MM.1S (cell line): ENCODE results near the gene UXS1.

Source experiments
- CTCF ChIP-seq: fragments of 300-600 bp; sonication (generic); IDR thresholded peaks from 2 replicates; pipeline ENCODE4 v1.5.1; 2016; ENCODE audit warnings: antibody characterized with exemption, low read length, mixed read lengths
- EZH2phosphoT487 ChIP-seq: fragments of 300-600 bp; sonication (generic); IDR thresholded peaks from 2 replicates; pipeline ENCODE4 v1.6.1; 2018; ENCODE audit warnings: antibody characterized with exemption, low read length

- no peak for TF ChIP-seq CTCF
- TF ChIP-seq EZH2phosphoT487 = no peak
Measured at GRCh38 chr2:106163948-106164545, 30.1 kb downstream of the UXS1 start.
